Adrenal gland (tissue), 12 donors: ENCODE data around the gene CIC. TPM values are rescaled to one million over a fixed set of nuclear protein-coding genes. Genes with fewer than 3 reads are reported as not detected.

Source experiments
- DNase-seq, 7 donors: peaks; one replicate each; pipeline ENCODE4 v3.0.0-alpha.2; 2019 to 2020
- H3K27ac ChIP-seq, 5 donors: fragments of 200-600 bp; sonication (generic) in 4 of 5; 1 replicate in 3 of 5; 2 replicates in 2 of 5; pipeline versions ENCODE4 v1.5.1 to v1.8.0; 2016 to 2020; ENCODE audit warnings: mild to moderate bottlenecking in 1 of 5
- H3K27me3 ChIP-seq: fragments of 200-600 bp; 2 replicates; pipeline ENCODE4 v1.8.0; 2021
- H3K36me3 ChIP-seq, 2 donors: fragments of 200-600 bp; replicated peaks in 1 of 2; 1 replicate in 1 of 2; 2 replicates in 1 of 2; pipeline versions ENCODE4 v1.5.1 to v1.8.0; 2018 to 2022
- H3K4me1 ChIP-seq, 2 donors: fragments of 200-600 bp; replicated peaks in 1 of 2; 1 replicate in 1 of 2; 2 replicates in 1 of 2; pipeline versions ENCODE4 v1.5.1 to v1.8.0; 2018 to 2021
- H3K4me3 ChIP-seq, 4 donors: fragments of 200-600 bp; sonication (generic) in 3 of 4; one replicate each; pipeline ENCODE4 v1.5.1; 2016 to 2018
- H3K9me3 ChIP-seq, 3 donors: fragments of 200-600 bp; sonication (generic) in 1 of 3; replicated peaks in 1 of 3; 1 replicate in 2 of 3; 2 replicates in 1 of 3; pipeline versions ENCODE4 v1.5.1 to v1.8.0; 2016 to 2021
- POLR2A ChIP-seq, 2 donors: fragments of 450-650 bp; IDR thresholded peaks; one replicate each; pipeline ENCODE4 v1.6.1; 2017; ENCODE audit warnings: antibody characterized with exemption in 2 of 2, mild to moderate bottlenecking in 2 of 2, moderate library complexity in 1 of 2
- WGBS, 4 donors: extraction: QIAGEN DNeasy Blood & Tissue Kit in 2 of 4; methylation state at CpG; one replicate each; pipeline versions ENCODE4 v1.1.5 to v1.1.7; 2013 to 2017; 5-methylcytosine and 5-hydroxymethylcytosine counted together
- intact Hi-C, 2 donors: fragments of 100-400 bp; cut with DNase I; formaldehyde crosslinking; loops; one replicate each; pipeline versions ENCODE4 v1.14.1 to v1.15.0; 2022 to 2023
- polyA plus RNA-seq, 3 donors: library from polyadenylated mRNA; stranded (reverse); fragments of 200-250 nt in 2 of 3; fragments of 350-450 nt in 1 of 3; fragmentation: Illumina TruSeq in 1 of 3; extraction: RNeasy Lipid Tissue Mini Kit (QIAGEN cat#74804) in 1 of 3; gene quantifications; one replicate each; pipeline ENCODE4 v1.2.3, GENCODE V29; 2013 to 2014
- total RNA-seq, 9 donors: library from RNA; depleted of rRNA in 4 of 9; stranded (reverse); fragments of >200 nt in 4 of 9; fragments of 120-200 nt in 1 of 9; fragmentation: NEBNext Ultra II Directional in 1 of 9; extraction: Animal tissue kit (Norgen Biotek cat#: 25700) in 1 of 9; gene quantifications; one replicate each; pipeline versions ENCODE4 v1.1.0 to v1.2.4, GENCODE V29; 2013 to 2023
- TF ChIP-seq, protein P1 (sequence below), 6 experiments: fragments of 450-650 bp in 4 of 6; fragments of 200-600 bp in 2 of 6; sonication (generic) in 1 of 6; IDR thresholded peaks; 1 replicate in 5 of 6; 2 replicates in 1 of 6; pipeline versions ENCODE4 v1.5.1 to v1.8.0; 2016 to 2021; ENCODE audit warnings: antibody characterized with exemption in 6 of 6, mild to moderate bottlenecking in 2 of 6, moderate library complexity in 1 of 6
- donor health status: healthy with polysubstance abuse.
- donor health status: Bipolar disorder and iron deficiency.
- donor health status: DM: yes; HTN: yes; CAD: no.
- donor health status: DM: no; HTN: no; CAD: no.
- donor health status: DM: no; HTN: no; CAD: no.
- donor health status: DM: yes; HTN: yes; CAD: no.

Gene CIC
- total and polyA plus RNA-seq, 12 donors = 11.9 to 171 (median 71.9) TPM

DNA sequence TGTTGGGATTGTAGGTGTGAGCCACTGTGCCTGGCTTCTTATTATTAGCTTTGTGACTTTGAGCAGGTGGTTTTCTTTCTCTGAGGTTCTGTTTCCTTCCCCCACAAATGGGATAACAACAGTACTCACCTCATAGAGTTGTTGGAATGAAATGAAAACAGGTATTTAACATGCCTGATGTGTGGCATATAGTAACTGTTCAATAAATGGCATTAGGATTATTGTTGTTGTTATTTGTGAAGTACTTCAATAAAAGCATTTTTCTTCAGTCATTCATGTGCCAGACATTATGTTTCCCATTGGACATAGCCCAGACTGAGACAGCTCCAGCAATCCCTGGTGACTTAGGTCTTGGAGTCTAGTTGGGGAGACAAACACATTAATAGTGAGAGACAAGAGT is 57.9 kb downstream of the CIC start:
- Histone ChIP-seq H3K4me3 (peak overlapping the region in 1 of 4 donors; percentile 91), H3K9me3 (no peaks in the 10 kb centered on the region), H3K27ac (no peak overlapping the region), H3K36me3 (no peaks in the 10 kb centered on the region), H3K4me1 (peaks cover 14 to 22% of the 10 kb centered on the region in 2 donors), H3K27me3 (peaks cover 16% of the 10 kb centered on the region)
- intact Hi-C loops = loop anchor here in 1 of 2 donors (10.0 kb wide), 1 partner anchor 192 kb away; the partner anchor contains the start of gene POU2F2
- no peak for DNase-seq
- TF ChIP-seq, protein P1, sequence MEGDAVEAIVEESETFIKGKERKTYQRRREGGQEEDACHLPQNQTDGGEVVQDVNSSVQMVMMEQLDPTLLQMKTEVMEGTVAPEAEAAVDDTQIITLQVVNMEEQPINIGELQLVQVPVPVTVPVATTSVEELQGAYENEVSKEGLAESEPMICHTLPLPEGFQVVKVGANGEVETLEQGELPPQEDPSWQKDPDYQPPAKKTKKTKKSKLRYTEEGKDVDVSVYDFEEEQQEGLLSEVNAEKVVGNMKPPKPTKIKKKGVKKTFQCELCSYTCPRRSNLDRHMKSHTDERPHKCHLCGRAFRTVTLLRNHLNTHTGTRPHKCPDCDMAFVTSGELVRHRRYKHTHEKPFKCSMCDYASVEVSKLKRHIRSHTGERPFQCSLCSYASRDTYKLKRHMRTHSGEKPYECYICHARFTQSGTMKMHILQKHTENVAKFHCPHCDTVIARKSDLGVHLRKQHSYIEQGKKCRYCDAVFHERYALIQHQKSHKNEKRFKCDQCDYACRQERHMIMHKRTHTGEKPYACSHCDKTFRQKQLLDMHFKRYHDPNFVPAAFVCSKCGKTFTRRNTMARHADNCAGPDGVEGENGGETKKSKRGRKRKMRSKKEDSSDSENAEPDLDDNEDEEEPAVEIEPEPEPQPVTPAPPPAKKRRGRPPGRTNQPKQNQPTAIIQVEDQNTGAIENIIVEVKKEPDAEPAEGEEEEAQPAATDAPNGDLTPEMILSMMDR (IDR thresholded peaks at IDR 0.05) = no peak
- no peak for TF ChIP-seq POLR2A (IDR thresholded peaks at IDR 0.05)

DNA sequence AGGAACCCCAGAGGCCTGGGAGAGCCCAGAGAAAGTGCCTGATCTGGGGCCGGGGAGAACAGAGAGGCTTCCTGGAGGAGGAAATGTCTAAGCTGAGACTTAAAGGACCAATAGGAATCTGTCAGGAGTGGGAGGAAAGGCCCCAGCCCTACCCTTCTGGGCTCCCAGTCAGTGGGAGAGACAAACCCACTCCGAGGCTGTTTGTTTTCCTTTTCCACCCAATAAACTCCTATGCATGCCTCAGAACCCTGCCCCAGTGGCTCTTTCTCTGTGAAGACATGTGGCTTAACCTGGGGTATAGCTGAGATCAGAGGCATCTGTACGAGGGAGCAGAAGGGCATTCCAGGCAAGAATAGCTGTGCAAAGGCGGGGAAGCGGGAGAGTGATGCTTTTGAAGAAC is 58.3 kb downstream of the CIC start:
- Histone ChIP-seq H3K36me3 (no peaks in the 10 kb centered on the region), H3K4me3 (no peak overlapping the region), H3K4me1 (peaks cover 14 to 22% of the 10 kb centered on the region in 2 donors), H3K27ac (no peak overlapping the region), H3K27me3 (peaks cover 16% of the 10 kb centered on the region), H3K9me3 (no peaks in the 10 kb centered on the region)
- DNase-seq = no peak
- TF ChIP-seq, protein P1 (IDR thresholded peaks at IDR 0.05) = no peak
- 82 to 92% (median 90%) methylated on average over 5 of the region's 5 CpGs for WGBS, 4 donors
- intact Hi-C loops = loop anchor here in 1 of 2 donors (10.0 kb wide), 1 partner anchor 193 kb away; the partner anchor contains the start of gene POU2F2

DNA sequence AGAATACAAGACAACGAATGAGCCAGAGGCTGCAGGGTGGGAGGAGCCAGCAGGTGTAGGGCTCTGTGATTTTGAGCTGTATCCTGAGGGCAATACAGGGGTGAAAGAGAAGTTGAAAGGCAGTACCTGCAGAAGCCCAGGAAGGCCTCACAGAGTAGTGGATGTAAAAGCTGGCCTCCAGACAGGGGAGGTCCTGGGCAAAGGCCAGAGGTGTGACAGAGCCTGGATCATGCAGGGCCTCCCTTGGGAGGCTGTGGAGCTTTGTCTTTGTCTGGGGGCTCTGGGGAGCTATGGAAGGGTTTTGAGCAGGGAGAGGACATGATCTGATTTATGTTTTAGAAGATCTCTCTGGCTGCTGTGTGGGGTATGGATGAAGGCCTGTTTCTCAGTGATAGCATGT is 59.1 kb downstream of the CIC start:
- H3K36me3 ChIP-seq = no peaks in the 10 kb centered on the region
- H3K9me3 ChIP-seq = no peaks in the 10 kb centered on the region
- peaks cover 16% of the 10 kb centered on the region for H3K27me3 ChIP-seq
- DNase-seq = no peak
- intact Hi-C loops = loop anchor here in 1 of 2 donors (10.0 kb wide), 1 partner anchor 193 kb away; the partner anchor contains the start of gene POU2F2
- TF ChIP-seq POLR2A (IDR thresholded peaks at IDR 0.05) = no peak
- TF ChIP-seq, protein P1 (IDR thresholded peaks at IDR 0.05) = no peak
- no peak overlapping the region for H3K4me3 ChIP-seq
- H3K4me1 ChIP-seq = peaks cover 14 to 22% of the 10 kb centered on the region in 2 donors
- 25 to 79% (median 49%) methylated on average over 1 of the region's 1 CpG for WGBS, 4 donors
- H3K27ac ChIP-seq = no peak overlapping the region

DNA sequence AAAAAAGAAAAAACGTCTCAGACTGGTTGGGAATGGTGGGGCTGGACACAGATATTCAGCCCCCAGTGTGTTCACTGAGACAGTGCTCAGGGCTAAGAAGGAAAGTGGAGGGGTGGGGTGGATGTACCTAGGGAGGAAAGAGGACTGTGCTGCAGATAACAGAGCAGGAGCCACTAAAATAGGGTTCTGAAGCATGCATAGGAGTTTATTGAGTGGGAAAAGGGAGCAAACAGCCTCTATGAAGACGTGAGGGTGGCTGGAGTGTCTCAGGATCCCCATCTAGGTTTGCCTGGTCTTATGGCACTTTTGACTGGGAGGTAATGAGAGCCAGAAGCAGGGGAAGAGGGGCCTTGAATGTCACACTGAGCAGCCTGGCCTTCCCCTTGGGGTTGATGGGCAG is 59.8 kb downstream of the CIC start:
- Histone ChIP-seq H3K27me3 (peaks cover 9% of the 10 kb centered on the region), H3K36me3 (no peaks in the 10 kb centered on the region), H3K9me3 (no peaks in the 10 kb centered on the region), H3K4me3 (no peak overlapping the region), H3K27ac (no peak overlapping the region), H3K4me1 (peaks cover 14 to 25% of the 10 kb centered on the region in 2 donors)
- 64 to 89% (median 81%) methylated on average over 2 of the region's 2 CpGs for WGBS, 4 donors
- DNase-seq = no peak
- intact Hi-C loops = loop anchor here in 1 of 2 donors (10.0 kb wide), 1 partner anchor 194 kb away; the partner anchor contains the start of gene POU2F2
- TF ChIP-seq, protein P1 (IDR thresholded peaks at IDR 0.05) = no peak
- no peak for TF ChIP-seq POLR2A (IDR thresholded peaks at IDR 0.05)
